T-cell (primary cell): ENCODE results near the gene ZNF503. TPM values are rescaled to one million over a fixed set of nuclear protein-coding genes. Genes with fewer than 3 reads are reported as not detected.

Experiments
- ATAC-seq, 4 experiments: fragments of 200-7000 bp in 3 of 4; fragments of 150-1000 bp in 1 of 4; cut with Tn5 transposase; replicated peaks in 1 of 4; 1 replicate in 3 of 4; 2 replicates in 1 of 4; pipeline ENCODE4 v1.10.0; 2021; ENCODE audit warnings: moderate library complexity in 3 of 4, mild to moderate bottlenecking in 2 of 4, moderate number of reproducible peaks in 1 of 4
- CTCF ChIA-PET, 2 donors: fragments of 300-600 bp; sonication (Branson Sonifier 250); formaldehyde crosslinking; loops; one replicate each; lab custom pipeline; 2022; ENCODE audit warnings: antibody characterized with exemption in 2 of 2; lab: Charles Lee
- POLR2A ChIA-PET, 2 donors: fragments of 300-600 bp; sonication (Branson Sonifier 250); formaldehyde crosslinking; loops; one replicate each; lab custom pipeline; 2022; ENCODE audit warnings: antibody characterized with exemption in 2 of 2; lab: Charles Lee
- DNase-seq, 35 experiments: peaks; one replicate each; pipeline versions ENCODE4 v3.0.0 to v3.0.0-alpha.2; 2013 to 2023
- H3K27ac ChIP-seq: one replicate; pipeline ENCODE4 v1.5.1; 2013; ENCODE audit warnings: low read length
- H3K27me3 ChIP-seq, 2 experiments: replicated peaks in 1 of 2; 1 replicate in 1 of 2; 2 replicates in 1 of 2; pipeline versions ENCODE4 v1.6.1 to v1.7.0; 2013; ENCODE audit warnings: low read length in 1 of 2, mixed read lengths in 1 of 2; ENCODE audit not compliant: control insufficient read depth in 2 of 2, insufficient read depth in 2 of 2; ENCODE audit errors: extremely low read depth in 1 of 2
- H3K36me3 ChIP-seq, 2 donors: 1 replicate in 1 of 2; 2 replicates in 1 of 2; pipeline versions ENCODE4 v1.6.1 to v1.7.0; 2013; ENCODE audit warnings: low read length in 1 of 2; ENCODE audit not compliant: control insufficient read depth in 2 of 2, insufficient read depth in 1 of 2; ENCODE audit errors: extremely low read depth in 1 of 2
- H3K4me1 ChIP-seq, 2 experiments: 1 replicate in 1 of 2; 2 replicates in 1 of 2; pipeline versions ENCODE4 v1.6.1 to v1.7.0; 2013; ENCODE audit warnings: low read length in 2 of 2, mixed read lengths in 1 of 2; ENCODE audit not compliant: insufficient read depth in 2 of 2, control insufficient read depth in 1 of 2; ENCODE audit errors: extremely low read depth in 1 of 2
- H3K4me3 ChIP-seq, 2 donors: 1 replicate in 1 of 2; 2 replicates in 1 of 2; pipeline versions ENCODE4 v1.5.1 to v1.7.0; 2013; ENCODE audit warnings: mild to moderate bottlenecking in 2 of 2, low read length in 1 of 2, moderate library complexity in 1 of 2; ENCODE audit not compliant: control insufficient read depth in 1 of 2; ENCODE audit errors: extremely low read depth in 1 of 2
- H3K9me3 ChIP-seq: 2 replicates; pipeline ENCODE4 v1.7.0; 2013
- H3K27ac Mint-ChIP-seq, 2 donors: one replicate each; pipeline ENCODE4 v1.8.0; 2020 to 2021; ENCODE audit warnings: mild to moderate bottlenecking in 2 of 2, mixed read lengths in 2 of 2
- H3K27me3 Mint-ChIP-seq, 2 donors: one replicate each; pipeline ENCODE4 v1.8.0; 2021 to 2022; ENCODE audit warnings: mixed read lengths in 2 of 2
- H3K36me3 Mint-ChIP-seq: one replicate; pipeline ENCODE4 v1.8.0; 2021; ENCODE audit warnings: mixed read lengths
- H3K4me1 Mint-ChIP-seq, 3 donors: one replicate each; pipeline ENCODE4 v1.8.0; 2020 to 2022; ENCODE audit warnings: mixed read lengths in 3 of 3, mild to moderate bottlenecking in 1 of 3
- H3K4me3 Mint-ChIP-seq, 3 donors: one replicate each; pipeline ENCODE4 v1.8.0; 2020 to 2022; ENCODE audit warnings: mild to moderate bottlenecking in 3 of 3, mixed read lengths in 3 of 3, moderate library complexity in 3 of 3
- H3K9me3 Mint-ChIP-seq, 3 donors: one replicate each; pipeline ENCODE4 v1.8.0; 2020 to 2022; ENCODE audit warnings: mixed read lengths in 3 of 3
- WGBS: methylation state at CpG from one replicate; pipeline ENCODE4 v1.1.5; 2013; ENCODE audit warnings: missing lambda C conversion rate; ENCODE audit not compliant: insufficient coverage; 5-methylcytosine and 5-hydroxymethylcytosine counted together
- total RNA-seq, 35 experiments: library from RNA in 6 of 35; stranded (reverse) in 6 of 35; fragments of 120-200 nt in 1 of 35; gene quantifications; one replicate each; pipeline versions ENCODE4 v1.2.1 to v1.2.4 and lab custom pipeline; 2013 to 2026

The ZNF503 gene
- total RNA-seq, 5 donors from 2014 or later (not counting 1 experiment from before 2014, with no cell fraction given): 0.16 to 0.38 (median 0.30) TPM; not detected in 1

GRCh38 chr10:75390178-75390577 is 11.4 kb downstream of the ZNF503 start:
- no peaks in the 10 kb centered on the region for H3K4me1 ChIP-seq
- H3K4me3 Mint-ChIP-seq: no peak overlapping the region
- DNase-seq (no peak), ATAC-seq (no peak)
- H3K27me3 ChIP-seq: peaks cover 2 to 36% of the 10 kb centered on the region in 2 experiments
- no peak overlapping the region for H3K27ac ChIP-seq
- H3K36me3 ChIP-seq: no peaks in the 10 kb centered on the region
- H3K9me3 ChIP-seq: no peaks in the 10 kb centered on the region
- H3K9me3 Mint-ChIP-seq: peaks cover 0 to 12% (median 10%) of the 10 kb centered on the region in 3 donors
- no peak overlapping the region for H3K27ac Mint-ChIP-seq
- peaks cover 3% of the 10 kb centered on the region for H3K36me3 Mint-ChIP-seq
- peaks cover 65 to 67% of the 10 kb centered on the region in 2 donors for H3K27me3 Mint-ChIP-seq
- no peak overlapping the region for H3K4me3 ChIP-seq
- POLR2A ChIA-PET: no interaction called here
- CTCF ChIA-PET: no interaction called here
- H3K4me1 Mint-ChIP-seq: peaks cover 6 to 8% (median 8%) of the 10 kb centered on the region in 3 donors

DNA sequence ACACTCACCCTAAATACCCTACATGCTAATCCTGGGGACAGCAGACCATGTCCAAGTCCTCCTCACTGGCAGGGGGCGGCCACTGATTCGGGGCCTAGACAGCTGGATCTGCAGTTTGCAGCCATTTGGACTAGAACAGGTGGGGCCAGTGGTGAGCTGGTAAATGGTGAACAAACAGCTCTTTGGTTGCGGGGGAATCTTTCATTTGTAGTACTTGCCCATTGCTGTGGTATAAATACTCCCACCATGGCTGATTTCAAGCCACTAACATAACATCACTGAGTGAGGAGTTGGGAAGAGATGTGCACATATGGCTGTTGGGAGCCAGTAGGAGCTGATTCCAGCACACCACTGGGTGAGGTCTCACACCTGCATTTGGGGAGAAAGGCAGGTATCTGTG is 13.5 kb downstream of the ZNF503 start:
- ATAC-seq (no peak), DNase-seq (no peak)
- Histone ChIP-seq H3K27ac (no peak overlapping the region), H3K4me3 (no peak overlapping the region), H3K36me3 (no peaks in the 10 kb centered on the region), H3K27me3 (peaks cover under 1 to 32% of the 10 kb centered on the region in 2 experiments), H3K9me3 (no peaks in the 10 kb centered on the region), H3K4me1 (no peaks in the 10 kb centered on the region)
- WGBS: 53% methylated on average over 2 of the region's 3 CpGs
- H3K9me3 Mint-ChIP-seq: peaks cover 0 to 14% (median 12%) of the 10 kb centered on the region in 3 donors
- POLR2A ChIA-PET: no interaction called here
- H3K27ac Mint-ChIP-seq: no peak overlapping the region
- no peak overlapping the region for H3K4me3 Mint-ChIP-seq
- peaks cover 53 to 66% of the 10 kb centered on the region in 2 donors for H3K27me3 Mint-ChIP-seq
- no peaks in the 10 kb centered on the region for H3K36me3 Mint-ChIP-seq
- no peaks in the 10 kb centered on the region for H3K4me1 Mint-ChIP-seq
- CTCF ChIA-PET: no interaction called here

GRCh38 chr10:75386128-75386527 is 15.4 kb downstream of the ZNF503 start:
- DNase-seq (no peak), ATAC-seq (no peak)
- CTCF ChIA-PET: no interaction called here
- peaks cover 40 to 56% of the 10 kb centered on the region in 2 donors for H3K27me3 Mint-ChIP-seq
- H3K4me1 Mint-ChIP-seq: no peaks in the 10 kb centered on the region
- H3K36me3 Mint-ChIP-seq: no peaks in the 10 kb centered on the region
- no peak overlapping the region for H3K4me3 Mint-ChIP-seq
- POLR2A ChIA-PET: no interaction called here
- H3K9me3 Mint-ChIP-seq: peaks cover 0 to 14% (median 12%) of the 10 kb centered on the region in 3 donors
- no peaks in the 10 kb centered on the region for H3K9me3 ChIP-seq
- H3K27ac ChIP-seq: no peak overlapping the region
- peaks cover 0 to 26% of the 10 kb centered on the region in 2 experiments for H3K27me3 ChIP-seq
- no peak overlapping the region for H3K27ac Mint-ChIP-seq
- no peak overlapping the region for H3K4me3 ChIP-seq
- no peaks in the 10 kb centered on the region for H3K4me1 ChIP-seq
- H3K36me3 ChIP-seq: no peaks in the 10 kb centered on the region
- WGBS: 81% methylated on average over 3 of the region's 3 CpGs

- CTCF ChIA-PET: no interaction called here
- no peak overlapping the region for H3K4me3 Mint-ChIP-seq
These were observed 21.7 kb downstream of the ZNF503 start for GRCh38 chr10:75379817-75380216.

GRCh38 chr10:75379212-75379724 is 22.3 kb downstream of the ZNF503 start:
- H3K9me3 Mint-ChIP-seq: peaks cover 0 to 2% (median 0%) of the 10 kb centered on the region in 3 donors
- Histone ChIP-seq H3K4me1 (no peaks in the 10 kb centered on the region), H3K27me3 (peaks cover 0 to 4% of the 10 kb centered on the region in 2 experiments), H3K4me3 (no peak overlapping the region), H3K36me3 (no peaks in the 10 kb centered on the region), H3K27ac (no peak overlapping the region), H3K9me3 (no peaks in the 10 kb centered on the region)
- H3K27ac Mint-ChIP-seq: no peak overlapping the region
- ChIA-PET POLR2A (no interaction called here), CTCF (no interaction called here)
- H3K4me1 Mint-ChIP-seq: no peaks in the 10 kb centered on the region
- ATAC-seq: no peak
- no peaks in the 10 kb centered on the region for H3K36me3 Mint-ChIP-seq
- no peak overlapping the region for H3K4me3 Mint-ChIP-seq
- WGBS: 77% methylated on average over 3 of the region's 10 CpGs
- no peak for DNase-seq
- peaks cover 10 to 19% of the 10 kb centered on the region in 2 donors for H3K27me3 Mint-ChIP-seq

More at GRCh38 chr10:75379817-75380216, 21.7 kb downstream of the ZNF503 start:
- H3K36me3 Mint-ChIP-seq: no peaks in the 10 kb centered on the region
- 81% methylated on average over 4 of the region's 6 CpGs for WGBS
- no peaks in the 10 kb centered on the region for H3K4me1 Mint-ChIP-seq
- H3K4me1 ChIP-seq: no peaks in the 10 kb centered on the region
- H3K27me3 ChIP-seq: peaks cover 0 to 10% of the 10 kb centered on the region in 2 experiments
- no peaks in the 10 kb centered on the region for H3K9me3 ChIP-seq
- POLR2A ChIA-PET: no interaction called here
- ATAC-seq (no peak), DNase-seq (no peak)
- peaks cover 13 to 21% of the 10 kb centered on the region in 2 donors for H3K27me3 Mint-ChIP-seq
- no peaks in the 10 kb centered on the region for H3K36me3 ChIP-seq
- H3K9me3 Mint-ChIP-seq: peaks cover 0 to 3% (median 0%) of the 10 kb centered on the region in 3 donors
- H3K27ac ChIP-seq: no peak overlapping the region
- H3K4me3 ChIP-seq: no peak overlapping the region
- H3K27ac Mint-ChIP-seq: no peak overlapping the region

DNA sequence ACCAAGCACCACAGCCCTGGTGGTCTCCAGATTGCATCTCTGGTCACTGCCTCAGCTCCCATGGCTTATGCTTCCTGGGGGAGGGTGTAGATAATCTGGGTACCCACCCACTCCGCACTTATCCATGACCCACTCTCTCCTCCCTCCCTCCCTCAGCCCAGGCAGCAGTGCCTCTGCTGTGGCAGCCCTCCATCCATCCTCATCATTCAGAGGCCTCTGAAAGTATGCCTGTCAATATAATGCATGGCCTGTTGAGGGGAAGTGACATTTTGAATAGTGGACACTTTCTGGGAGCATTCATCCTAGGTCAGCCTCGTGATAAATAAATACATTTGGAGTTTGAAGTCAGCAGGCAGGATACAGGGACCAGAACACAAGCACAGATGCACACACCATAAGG is 23.2 kb downstream of the ZNF503 start:
- ChIA-PET CTCF (no interaction called here), POLR2A (no interaction called here)
- Histone ChIP-seq H3K4me3 (no peak overlapping the region), H3K27me3 (peaks cover 0 to 4% of the 10 kb centered on the region in 2 experiments), H3K9me3 (no peaks in the 10 kb centered on the region), H3K36me3 (no peaks in the 10 kb centered on the region), H3K27ac (no peak overlapping the region), H3K4me1 (no peaks in the 10 kb centered on the region)
- Mint-ChIP-seq H3K27me3 (peaks cover 9 to 13% of the 10 kb centered on the region in 2 donors), H3K27ac (no peak overlapping the region), H3K4me3 (no peak overlapping the region), H3K36me3 (no peaks in the 10 kb centered on the region), H3K4me1 (no peaks in the 10 kb centered on the region), H3K9me3 (no peaks in the 10 kb centered on the region)
- DNase-seq: no peak
- WGBS: no CpG with 5 or more reads among the region's 2 CpGs
- no peak for ATAC-seq
